NCI-H345 treated with DMSO at 0.1 percent for 48 hours (cell line): Measurements from ENCODE around the gene RUNDC3A.

Experiments
- DNase-seq: peaks from one replicate; lab custom pipeline; 2025; ENCODE audit not compliant: unreplicated experiment; lab: John Stamatoyannopoulos, UW

Gene RUNDC3A

GRCh38 chr17:44308320-44308818, at the start of gene RUNDC3A:
RUNDC3A (plus strand) TSS chr17:44308601; CDS start chr17:44308833, 232 bp downstream.
- DNase-seq, result peak; percentile 77

GRCh38 chr17:44258811-44259351, 49.5 kb upstream of the RUNDC3A start:
- no peak for DNase-seq

- no peak for DNase-seq
Observed at GRCh38 chr17:44260296-44260695, 48.1 kb upstream of the RUNDC3A start.

- no peak for DNase-seq
Observed at GRCh38 chr17:44262654-44263225, 45.7 kb upstream of the RUNDC3A start.

DNA sequence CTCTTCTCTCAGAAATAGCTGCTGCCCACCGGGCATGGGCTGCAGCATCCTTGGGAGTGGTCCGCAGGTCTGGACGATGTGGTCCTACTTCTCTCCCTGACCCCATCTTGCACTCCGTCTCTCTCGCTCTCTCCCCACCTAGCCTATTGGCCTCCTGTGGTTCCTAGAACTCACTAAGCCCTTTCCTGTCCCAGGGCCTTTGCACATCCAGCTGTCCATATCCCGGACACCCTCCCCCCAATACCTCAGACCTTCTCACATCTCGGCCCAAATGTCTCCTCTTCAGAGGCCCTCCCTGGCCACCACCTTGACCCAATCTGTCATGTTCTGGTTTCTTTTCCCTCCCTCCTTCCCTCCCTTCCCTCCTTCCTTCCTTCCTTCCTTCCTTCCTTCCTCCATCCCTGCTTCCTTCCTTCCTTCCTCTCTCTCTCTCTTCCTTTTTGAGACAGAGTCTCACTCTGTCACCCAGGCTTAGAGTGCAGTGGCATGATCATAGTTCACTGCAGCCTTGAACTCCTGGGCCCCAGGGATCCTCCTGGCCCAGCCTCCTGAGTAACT, 45.0 kb upstream of the RUNDC3A start:
- no peak for DNase-seq

DNA sequence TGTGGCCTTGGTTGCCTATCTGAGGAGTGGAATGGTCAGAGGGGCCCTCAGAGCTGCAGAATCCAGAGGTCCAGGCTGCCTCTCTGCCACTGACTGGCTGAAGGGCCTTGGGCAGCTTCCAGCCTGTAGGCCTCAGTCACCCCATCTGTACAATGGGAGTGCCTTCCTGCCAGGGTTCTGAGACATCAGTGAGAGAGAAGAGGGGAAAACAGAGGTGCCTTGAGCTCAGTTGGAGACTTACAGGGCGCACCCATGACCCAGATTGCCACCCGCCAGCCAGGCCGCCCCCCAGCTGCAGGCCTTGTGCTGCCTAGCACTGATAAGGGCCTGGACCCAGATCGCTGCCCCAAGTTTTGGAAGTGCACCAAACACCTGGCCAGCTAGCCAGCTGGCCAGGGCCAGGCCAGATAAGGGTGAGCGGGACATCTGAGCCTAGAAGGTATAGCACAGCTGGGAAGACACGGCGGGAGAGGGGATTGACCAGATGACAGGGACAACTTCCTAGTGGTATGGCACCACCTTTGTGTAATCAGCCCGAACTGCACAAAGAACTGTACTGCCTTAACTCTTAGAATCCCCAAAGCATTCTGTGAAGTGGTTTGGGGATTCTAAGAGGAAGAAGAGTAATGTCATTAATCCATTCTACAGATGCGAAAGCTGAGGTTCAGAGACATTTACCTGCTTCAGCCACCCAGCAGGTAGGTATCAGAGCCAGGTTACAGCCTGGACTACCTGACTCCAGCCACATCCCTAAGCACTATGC, 41.8 kb upstream of the RUNDC3A start:
- DNase-seq, result no peak

- no peak for DNase-seq
Observed at GRCh38 chr17:44267165-44267455, 41.3 kb upstream of the RUNDC3A start.

DNA sequence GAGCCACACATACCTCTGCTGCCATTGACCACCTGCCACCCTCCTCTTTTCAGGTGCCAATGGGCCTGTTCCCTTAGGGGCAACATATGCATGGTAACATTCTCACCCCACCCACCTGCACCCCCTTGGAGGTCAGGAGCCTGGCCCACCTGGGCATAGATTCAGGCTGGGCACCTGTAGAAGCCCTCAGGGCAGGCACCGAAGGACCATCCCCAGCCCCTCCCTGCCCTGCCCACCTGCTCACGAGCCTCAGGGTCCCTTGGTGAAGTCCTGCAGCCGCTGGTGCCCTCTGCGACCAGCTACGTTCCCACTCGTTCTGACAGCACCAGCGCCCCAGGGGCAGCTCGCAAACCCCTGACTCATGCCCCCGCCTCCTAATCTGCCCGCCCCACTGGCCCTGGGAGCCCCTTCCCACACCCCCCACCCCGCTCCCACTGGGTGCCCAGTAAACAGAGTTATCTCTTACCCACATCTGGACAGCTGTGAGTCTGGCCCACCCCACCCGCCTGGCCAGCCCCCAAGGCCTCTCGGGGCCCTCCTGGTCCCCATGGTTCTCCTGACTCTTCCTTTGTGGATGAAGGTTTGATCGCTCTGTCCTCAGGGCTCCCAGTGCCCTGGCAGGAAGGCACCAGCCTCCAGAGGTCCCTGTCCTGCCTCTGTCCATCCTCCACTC, 40.4 kb upstream of the RUNDC3A start, which contains the start of gene SLC4A1:
Gene SLC4A1 (minus strand): TSS at position 318 of the 673 bp plus-strand sequence. CDS start 5,269 bp downstream, outside the sequence.
- no peak for DNase-seq

- DNase-seq, result no peak
Observed at GRCh38 chr17:44268709-44269534, 39.5 kb upstream of the RUNDC3A start.

- no peak for DNase-seq
Observed at GRCh38 chr17:44269535-44270240, 38.7 kb upstream of the RUNDC3A start.

DNA sequence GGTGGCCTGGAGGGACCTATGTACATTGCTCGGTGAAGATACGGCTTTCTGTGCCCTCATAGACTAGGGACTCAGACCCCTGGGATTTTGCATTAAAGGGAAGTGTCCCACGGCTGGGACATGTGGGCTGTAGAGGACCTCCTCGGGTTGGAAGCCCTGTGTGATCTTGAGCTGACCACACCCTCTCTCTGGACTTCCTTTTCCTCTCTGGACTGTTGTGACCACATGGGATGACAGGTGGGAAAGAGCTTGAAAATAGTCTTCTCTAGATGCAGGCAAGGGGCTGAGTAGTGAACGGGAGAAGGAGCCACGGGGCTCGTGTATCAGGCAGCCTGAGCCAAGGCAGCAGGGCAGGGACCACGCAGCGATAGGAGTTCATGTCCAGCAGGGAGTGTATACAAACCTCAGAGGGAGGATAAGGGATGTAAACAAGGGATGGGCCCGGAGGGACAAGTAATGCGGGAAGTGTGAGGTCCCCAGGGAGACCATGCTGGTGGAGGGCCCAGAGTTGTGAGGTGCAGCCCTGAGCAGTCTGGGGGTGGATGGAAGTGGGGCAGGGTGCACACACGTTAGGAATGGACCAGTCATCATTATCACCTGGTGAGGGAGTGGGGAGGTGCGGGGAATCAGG, 36.0 kb upstream of the RUNDC3A start:
- DNase-seq, result no peak

DNA sequence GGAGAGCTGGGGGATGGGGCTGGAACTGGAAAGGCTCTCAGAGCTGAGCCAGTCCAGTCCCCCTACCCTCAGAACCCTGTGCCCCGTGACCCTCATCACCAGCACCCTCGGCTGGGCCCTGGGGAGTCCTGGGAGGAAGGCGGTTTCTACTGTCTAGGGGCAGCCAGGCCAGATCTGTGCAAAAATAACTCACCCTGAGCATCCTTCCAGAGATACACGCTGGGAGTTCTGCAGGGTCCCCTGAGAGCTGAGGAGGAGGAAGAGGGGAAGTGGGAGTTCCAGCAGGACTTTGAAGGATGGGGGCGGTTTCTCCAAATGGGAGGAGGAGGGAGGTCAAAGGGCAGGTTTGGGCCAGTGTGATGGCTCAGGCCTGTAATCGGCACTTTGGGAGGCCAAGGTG, 35.4 kb upstream of the RUNDC3A start:
- DNase-seq, result no peak

- no peak for DNase-seq
Observed at GRCh38 chr17:44273607-44274006, 34.8 kb upstream of the RUNDC3A start.

DNA sequence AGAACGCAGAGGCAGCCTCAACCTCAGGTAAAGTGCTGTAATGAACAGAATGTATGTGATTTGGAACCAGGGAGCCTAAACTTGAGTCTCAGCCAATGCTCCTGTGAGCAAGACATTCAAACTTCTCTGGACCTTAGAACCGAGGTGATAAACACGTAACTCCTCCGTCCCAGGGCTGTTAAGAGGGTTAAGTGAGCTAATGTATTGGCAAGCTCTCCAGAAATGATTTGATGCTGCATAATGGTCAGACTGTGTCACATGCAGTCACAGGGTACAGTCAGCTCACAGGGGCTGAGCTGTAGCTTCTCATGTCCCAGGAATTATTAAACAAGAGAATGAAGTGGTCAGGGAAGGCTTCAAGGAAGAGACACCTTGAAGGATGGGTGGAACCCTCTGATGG, 30.4 kb upstream of the RUNDC3A start:
- DNase-seq, result no peak

DNA sequence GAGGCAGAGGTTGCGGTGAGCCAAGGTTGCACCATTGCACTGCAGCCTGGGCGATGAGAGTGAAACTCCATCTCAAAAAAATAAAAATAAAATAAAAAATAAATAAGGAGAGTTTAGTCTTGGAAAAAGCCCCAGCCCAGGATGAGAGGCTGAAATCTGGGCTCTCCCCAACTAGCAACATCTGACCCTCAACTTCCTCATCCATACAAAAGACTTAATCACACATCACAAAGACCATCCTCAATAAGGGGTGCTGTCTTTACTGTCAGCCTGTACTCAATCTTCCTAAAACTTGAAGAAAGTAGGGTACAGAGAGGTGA, 29.1 kb upstream of the RUNDC3A start:
- no peak for DNase-seq

- DNase-seq, result no peak
Observed at GRCh38 chr17:44279666-44280391, 28.6 kb upstream of the RUNDC3A start.

GRCh38 chr17:44280392-44280937, 27.9 kb upstream of the RUNDC3A start:
- DNase-seq, result no peak

GRCh38 chr17:44281570-44281969, 26.8 kb upstream of the RUNDC3A start:
- no peak for DNase-seq

DNA sequence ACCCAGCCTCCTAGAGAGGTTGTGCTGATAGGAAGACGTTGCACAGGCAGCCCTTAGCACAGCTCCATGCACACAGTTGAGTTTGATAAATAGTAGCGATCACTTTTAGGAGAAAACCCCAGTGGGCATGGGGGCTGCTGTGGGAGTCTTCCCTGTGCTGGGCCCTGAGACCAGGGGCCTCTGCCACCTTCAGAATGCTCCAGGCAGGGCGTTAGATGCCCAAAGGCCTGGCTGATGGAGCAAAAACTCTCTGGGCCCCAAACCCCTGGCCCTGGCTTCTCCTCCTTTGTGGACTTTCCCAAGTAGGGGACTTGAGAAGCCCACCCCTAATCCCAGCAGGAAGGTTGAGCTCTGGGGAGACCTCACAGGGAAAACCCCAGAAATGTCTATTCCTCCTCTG, 26.1 kb upstream of the RUNDC3A start:
- DNase-seq, result no peak
